ENCODE data around the gene DCST1.
"Not testable (repeated sequence)": the region's sequence is repeated elsewhere in the genome, so short reads cannot be mapped to it uniquely, and the experiment has no call there.

DCST1 gene, protein sequence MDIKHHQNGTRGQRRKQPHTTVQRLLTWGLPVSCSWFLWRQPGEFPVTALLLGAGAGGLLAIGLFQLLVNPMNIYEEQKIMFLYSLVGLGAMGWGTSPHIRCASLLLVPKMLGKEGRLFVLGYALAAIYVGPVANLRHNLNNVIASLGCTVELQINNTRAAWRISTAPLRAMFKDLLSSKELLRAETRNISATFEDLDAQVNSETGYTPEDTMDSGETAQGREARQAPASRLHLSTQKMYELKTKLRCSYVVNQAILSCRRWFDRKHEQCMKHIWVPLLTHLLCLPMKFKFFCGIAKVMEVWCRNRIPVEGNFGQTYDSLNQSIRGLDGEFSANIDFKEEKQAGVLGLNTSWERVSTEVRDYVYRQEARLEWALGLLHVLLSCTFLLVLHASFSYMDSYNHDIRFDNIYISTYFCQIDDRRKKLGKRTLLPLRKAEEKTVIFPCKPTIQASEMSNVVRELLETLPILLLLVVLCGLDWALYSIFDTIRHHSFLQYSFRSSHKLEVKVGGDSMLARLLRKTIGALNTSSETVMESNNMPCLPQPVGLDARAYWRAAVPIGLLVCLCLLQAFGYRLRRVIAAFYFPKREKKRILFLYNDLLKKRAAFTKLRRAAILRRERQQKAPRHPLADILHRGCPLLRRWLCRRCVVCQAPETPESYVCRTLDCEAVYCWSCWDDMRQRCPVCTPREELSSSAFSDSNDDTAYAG

DNA sequence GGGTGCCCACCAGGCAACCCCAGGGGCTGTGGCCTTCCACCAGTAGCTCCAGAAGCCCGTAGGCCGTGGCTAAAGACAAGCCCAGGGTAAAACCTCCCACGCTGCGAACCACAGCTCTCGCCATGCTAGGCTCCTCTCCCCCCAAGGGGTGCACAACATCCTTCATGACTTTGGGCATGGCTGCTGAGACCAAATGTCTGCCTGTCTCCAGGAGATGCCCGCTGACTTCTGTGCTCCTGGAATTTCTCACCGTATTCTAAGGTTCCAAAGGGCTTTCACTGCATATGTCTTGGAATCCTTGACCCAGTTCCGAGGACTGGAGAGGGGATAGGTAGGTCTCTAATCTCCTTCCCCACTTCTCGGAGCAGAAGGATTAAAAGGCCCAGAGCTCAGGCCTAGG, at the start of gene DCST1, which contains the start of gene DCST2:
TSS of gene DCST1 (plus strand) at position 301 of the 400 bp plus-strand sequence. CDS start 213 bp downstream, outside the sequence.
TSS of gene DCST2 (minus strand) at position 258 of the 400 bp plus-strand sequence. CDS start at position 178, 80 bp downstream.
- no peak for DNase-seq (ENCODE audit: low spot score)

DNA sequence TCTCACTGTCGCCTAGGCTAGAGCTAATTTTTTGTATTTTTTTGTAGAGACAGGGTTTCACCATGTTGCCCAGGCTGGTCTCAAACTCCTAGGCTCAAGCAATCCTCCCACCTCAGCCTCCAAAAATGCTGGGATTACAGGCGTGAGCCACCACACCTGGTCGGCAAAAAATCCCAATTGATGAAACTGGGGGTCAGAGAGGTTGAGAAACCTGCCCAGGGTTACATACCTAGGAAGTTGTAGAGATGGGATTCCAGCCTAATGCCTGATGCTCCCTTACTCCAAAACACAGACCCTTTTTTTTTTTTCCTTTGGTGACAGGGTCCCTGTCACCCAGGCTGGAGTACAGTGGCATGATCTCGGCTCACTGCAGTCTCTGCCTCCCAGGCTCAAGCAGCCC, 46.9 kb upstream of the DCST1 start:
- not testable (repeated sequence) for DNase-seq (ENCODE audit: low spot score)

DNA sequence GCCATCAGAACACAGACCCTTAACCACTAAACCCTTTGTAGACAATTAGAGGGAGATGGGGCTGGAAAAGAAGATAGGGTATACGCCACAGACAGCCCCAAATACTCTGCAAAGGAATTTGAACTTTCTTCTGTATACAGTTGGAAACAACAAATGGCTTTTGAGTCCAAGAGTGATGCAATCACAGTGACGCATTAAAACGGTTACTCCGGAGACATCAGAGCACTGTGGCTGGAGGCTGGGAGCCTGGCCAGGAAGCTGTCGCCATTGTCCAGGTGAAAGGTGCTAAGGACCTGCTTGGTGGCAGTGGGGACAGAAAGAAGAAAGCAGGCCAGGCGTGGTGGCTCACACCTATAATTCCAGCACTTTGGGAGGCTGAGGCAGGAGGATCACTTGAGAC, 46.3 kb upstream of the DCST1 start:
- DNase-seq (ENCODE audit: low spot score), result no peak

DNA sequence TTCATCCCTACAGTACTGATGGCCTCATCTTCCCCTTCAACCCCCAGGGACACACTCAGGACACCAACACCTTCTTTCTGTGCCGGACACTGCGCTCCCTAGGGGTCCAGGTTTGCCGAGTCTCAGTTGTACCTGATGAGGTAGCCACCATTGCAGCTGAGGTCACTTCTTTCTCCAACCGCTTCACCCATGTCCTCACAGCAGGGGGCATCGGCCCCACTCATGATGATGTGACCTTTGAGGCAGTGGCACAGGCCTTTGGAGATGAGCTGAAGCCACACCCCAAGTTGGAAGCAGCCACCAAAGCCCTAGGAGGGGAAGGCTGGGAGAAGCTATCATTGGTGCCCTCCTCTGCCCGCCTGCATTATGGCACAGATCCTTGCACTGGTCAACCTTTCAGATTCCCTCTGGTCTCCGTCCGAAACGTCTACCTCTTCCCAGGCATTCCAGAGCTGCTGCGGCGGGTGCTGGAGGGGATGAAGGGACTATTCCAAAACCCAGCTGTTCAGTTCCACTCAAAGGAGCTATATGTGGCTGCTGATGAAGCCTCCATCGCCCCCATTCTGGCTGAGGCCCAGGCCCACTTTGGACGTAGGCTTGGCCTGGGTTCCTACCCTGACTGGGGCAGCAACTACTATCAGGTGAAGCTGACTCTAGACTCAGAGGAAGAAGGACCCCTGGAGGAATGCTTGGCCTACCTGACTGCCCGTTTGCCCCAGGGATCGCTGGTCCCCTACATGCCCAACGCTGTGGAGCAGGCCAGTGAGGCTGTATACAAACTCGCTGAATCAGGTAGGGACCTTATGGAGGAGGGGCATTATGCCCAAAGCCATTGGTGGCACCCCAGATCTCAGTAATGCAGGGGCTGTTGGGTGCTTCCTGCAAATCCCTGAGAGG, 45.3 kb upstream of the DCST1 start:
- no peak for DNase-seq (ENCODE audit: low spot score)

- DNase-seq (ENCODE audit: low spot score), result no peak
These were observed 44.3 kb upstream of the DCST1 start for GRCh38 chr1:154989195-154989860.

GRCh38 chr1:154990276-154990675, 43.3 kb upstream of the DCST1 start:
- no peak for DNase-seq (ENCODE audit: low spot score)

DNA sequence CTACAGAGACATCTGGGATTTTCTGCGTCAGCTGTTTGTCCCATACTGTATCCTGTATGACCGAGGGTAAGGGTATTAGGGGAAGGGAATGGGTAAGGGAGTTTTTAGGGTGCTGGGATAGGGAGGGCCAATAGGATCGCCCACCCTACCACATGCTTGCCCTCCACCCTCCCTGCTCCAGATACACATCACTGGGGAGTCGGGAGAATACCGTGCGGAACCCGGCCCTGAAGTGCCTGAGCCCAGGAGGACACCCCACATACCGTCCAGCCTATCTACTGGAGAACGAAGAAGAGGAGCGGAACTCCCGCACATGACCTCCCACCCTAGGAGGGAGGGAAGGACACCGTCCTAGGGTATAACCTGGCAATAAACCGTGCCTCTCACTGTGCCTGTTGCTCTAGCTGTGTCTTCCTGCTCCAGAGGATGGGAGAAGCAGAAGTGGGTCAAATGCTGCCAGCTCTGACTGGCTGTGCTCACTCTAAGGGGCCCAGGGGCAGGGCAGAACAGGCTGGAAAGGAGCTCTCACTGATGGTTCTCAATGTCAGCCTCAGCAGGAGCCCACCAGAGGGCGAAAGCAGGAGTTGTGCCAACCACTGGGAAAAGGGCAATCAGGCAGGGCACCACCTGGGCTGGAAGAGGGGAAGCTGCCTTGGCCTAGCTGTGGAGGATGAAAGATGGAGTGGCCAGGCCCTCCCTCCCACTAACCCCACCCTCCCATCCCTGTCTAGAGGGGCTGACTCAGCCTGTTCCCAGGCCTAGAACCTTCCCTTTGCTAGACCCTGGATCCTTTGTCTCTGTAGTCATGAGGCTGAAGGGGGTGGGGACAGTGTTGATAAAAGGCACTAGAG, 40.7 kb upstream of the DCST1 start:
- DNase-seq (ENCODE audit: low spot score), result no peak

DNA sequence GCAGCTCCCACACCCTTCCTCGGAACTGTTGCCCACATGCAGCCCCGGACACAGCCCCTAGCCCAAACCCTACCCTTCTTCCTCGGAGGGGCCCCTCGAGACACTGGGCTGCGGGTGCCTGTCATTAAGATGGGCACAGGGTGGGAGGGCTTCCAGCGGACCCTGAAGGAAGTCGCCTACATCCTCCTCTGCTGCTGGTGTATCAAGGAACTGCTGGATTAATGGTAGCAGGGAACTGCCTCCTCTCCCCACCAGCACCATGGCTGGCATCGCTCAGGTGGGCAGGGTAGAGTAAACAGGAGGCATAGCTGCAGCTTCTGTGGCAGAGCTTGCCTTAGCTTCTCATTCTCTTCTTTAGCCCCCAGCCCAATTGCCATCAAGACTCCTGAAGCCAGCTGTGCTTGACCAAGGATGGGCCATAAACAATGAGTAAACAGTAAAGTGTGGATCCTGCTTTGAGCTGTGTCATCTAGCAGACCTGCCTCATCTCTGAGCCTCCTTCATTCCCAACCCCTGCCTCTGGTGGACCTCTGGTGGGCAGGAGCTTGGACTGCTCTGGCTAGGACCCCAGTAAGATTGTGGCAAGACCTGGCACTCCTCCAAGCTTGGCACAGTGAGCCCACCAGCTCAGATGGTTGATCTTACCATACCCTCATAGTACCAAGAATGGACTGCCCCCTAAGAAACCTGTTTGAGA, 39.9 kb upstream of the DCST1 start, which contains the start of gene LENEP:
TSS of gene LENEP (plus strand) at position 15 of the 697 bp plus-strand sequence. CDS start at position 37, 22 bp downstream.
- no peak for DNase-seq (ENCODE audit: low spot score)

DNA sequence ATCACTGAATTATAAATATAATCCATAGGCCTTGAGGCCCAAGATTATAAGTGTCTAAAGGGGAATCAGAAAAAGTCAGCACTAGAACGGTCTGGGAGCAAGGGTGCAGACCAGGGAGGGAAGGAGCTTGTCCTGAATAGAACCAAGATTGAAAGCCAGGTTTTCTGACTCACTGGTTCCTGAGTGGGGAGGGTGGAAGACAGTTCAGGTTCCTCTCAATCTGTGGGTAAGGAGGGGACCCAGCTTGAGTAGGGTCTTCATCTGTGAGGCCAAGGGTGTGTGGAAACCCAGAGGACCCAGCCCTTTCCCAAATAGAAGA, 39.4 kb upstream of the DCST1 start:
- DNase-seq (ENCODE audit: low spot score), result no peak

DNA sequence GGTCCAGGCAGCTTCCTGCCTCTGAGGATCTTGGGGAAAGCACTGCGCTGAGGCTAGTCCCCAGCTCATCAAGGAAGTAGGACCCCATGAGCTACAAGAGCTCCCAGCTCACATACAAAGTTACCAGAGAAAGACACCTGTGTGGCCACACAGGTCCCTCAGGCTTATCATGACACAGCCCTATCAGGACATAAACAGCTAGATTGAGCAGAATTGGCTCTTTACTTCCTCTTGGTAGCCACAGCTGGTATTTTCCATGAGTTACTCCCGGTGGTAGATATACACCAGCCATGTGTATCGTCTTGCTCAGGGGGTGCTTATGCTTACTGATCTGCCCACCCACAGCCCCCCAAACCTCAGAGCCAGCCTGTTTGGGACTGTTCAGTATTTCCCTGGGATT, 39.0 kb upstream of the DCST1 start:
- no peak for DNase-seq (ENCODE audit: low spot score)

GRCh38 chr1:154995301-154995983, 38.2 kb upstream of the DCST1 start:
- DNase-seq (ENCODE audit: low spot score), result not testable (repeated sequence)

GRCh38 chr1:154996966-154997701, 36.5 kb upstream of the DCST1 start:
- no peak for DNase-seq (ENCODE audit: low spot score)

GRCh38 chr1:154998201-154998780, 35.3 kb upstream of the DCST1 start:
- no peak for DNase-seq (ENCODE audit: low spot score)

GRCh38 chr1:154998818-154999570, 34.6 kb upstream of the DCST1 start:
- DNase-seq (ENCODE audit: low spot score), result peak; percentile 84

- DNase-seq (ENCODE audit: low spot score), result no peak
These were observed 33.8 kb upstream of the DCST1 start for GRCh38 chr1:154999571-155000410.

GRCh38 chr1:155000411-155000725, 33.3 kb upstream of the DCST1 start:
- DNase-seq (ENCODE audit: low spot score), result no peak
